Peyer's patch (tissue), 4 donors: ENCODE measurements around the gene IGIP. TPM values are rescaled to one million over a fixed set of nuclear protein-coding genes. Genes with fewer than 3 reads are reported as not detected.

Experiments used
- DNase-seq, 3 donors: peaks; one replicate each; pipeline ENCODE4 v3.0.0-alpha.2; 2017 to 2019
- H3K27ac ChIP-seq, 4 donors: fragments of 200-600 bp; sonication (generic); one replicate each; pipeline ENCODE4 v1.5.1; 2016 to 2019
- H3K27me3 ChIP-seq, 2 donors: fragments of 200-600 bp; sonication (generic); one replicate each; pipeline ENCODE4 v1.5.1; 2019
- H3K36me3 ChIP-seq, 3 donors: fragments of 200-600 bp; sonication (generic); one replicate each; pipeline ENCODE4 v1.5.1; 2016 to 2019
- H3K4me1 ChIP-seq, 4 donors: fragments of 200-600 bp; sonication (generic); one replicate each; pipeline ENCODE4 v1.5.1; 2016 to 2019
- H3K4me3 ChIP-seq, 4 donors: fragments of 200-600 bp; sonication (generic); 1 replicate in 3 of 4; 2 replicates in 1 of 4; pipeline ENCODE4 v1.5.1; 2016 to 2019; ENCODE audit warnings: mild to moderate bottlenecking in 1 of 4
- H3K9me3 ChIP-seq, 4 donors: fragments of 200-600 bp; sonication (generic); one replicate each; pipeline ENCODE4 v1.5.1; 2016 to 2019; ENCODE audit warnings: mild to moderate bottlenecking in 1 of 4
- POLR2A ChIP-seq, 2 donors: fragments of 450-650 bp; IDR thresholded peaks; one replicate each; pipeline ENCODE4 v1.5.1; 2017; ENCODE audit warnings: antibody characterized with exemption in 2 of 2, mild to moderate bottlenecking in 2 of 2, moderate library complexity in 2 of 2
- total RNA-seq, 4 donors: library from RNA; depleted of rRNA; stranded (reverse); fragments of >200 nt; gene quantifications; one replicate each; pipeline ENCODE4 v1.1.0, GENCODE V29; 2016
- TF ChIP-seq, protein P1 (sequence below), 6 experiments: fragments of 450-650 bp in 4 of 6; fragments of 200-600 bp in 2 of 6; sonication (generic) in 1 of 6; IDR thresholded peaks; one replicate each; pipeline ENCODE4 v1.5.1; 2017 to 2019; ENCODE audit warnings: antibody characterized with exemption in 6 of 6, mild to moderate bottlenecking in 3 of 6, moderate library complexity in 1 of 6

IGIP gene
- total RNA-seq, 4 donors from 2014 or later, result 10.2 to 16.5 (median 12.4) TPM

GRCh38 chr5:140148508-140148907, 22.8 kb downstream of the IGIP start:
- no peaks in the 10 kb centered on the region for H3K36me3 ChIP-seq
- H3K4me1 ChIP-seq, result peaks cover 12 to 20% (median 14%) of the 10 kb centered on the region in 4 donors
- H3K27ac ChIP-seq, result no peak overlapping the region
- H3K9me3 ChIP-seq, result no peaks in the 10 kb centered on the region
- H3K27me3 ChIP-seq, result no peaks in the 10 kb centered on the region
- no peak overlapping the region for H3K4me3 ChIP-seq
- no peak for DNase-seq
- TF ChIP-seq, protein P1, sequence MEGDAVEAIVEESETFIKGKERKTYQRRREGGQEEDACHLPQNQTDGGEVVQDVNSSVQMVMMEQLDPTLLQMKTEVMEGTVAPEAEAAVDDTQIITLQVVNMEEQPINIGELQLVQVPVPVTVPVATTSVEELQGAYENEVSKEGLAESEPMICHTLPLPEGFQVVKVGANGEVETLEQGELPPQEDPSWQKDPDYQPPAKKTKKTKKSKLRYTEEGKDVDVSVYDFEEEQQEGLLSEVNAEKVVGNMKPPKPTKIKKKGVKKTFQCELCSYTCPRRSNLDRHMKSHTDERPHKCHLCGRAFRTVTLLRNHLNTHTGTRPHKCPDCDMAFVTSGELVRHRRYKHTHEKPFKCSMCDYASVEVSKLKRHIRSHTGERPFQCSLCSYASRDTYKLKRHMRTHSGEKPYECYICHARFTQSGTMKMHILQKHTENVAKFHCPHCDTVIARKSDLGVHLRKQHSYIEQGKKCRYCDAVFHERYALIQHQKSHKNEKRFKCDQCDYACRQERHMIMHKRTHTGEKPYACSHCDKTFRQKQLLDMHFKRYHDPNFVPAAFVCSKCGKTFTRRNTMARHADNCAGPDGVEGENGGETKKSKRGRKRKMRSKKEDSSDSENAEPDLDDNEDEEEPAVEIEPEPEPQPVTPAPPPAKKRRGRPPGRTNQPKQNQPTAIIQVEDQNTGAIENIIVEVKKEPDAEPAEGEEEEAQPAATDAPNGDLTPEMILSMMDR (IDR thresholded peaks at IDR 0.05), result no peak
- TF ChIP-seq POLR2A (IDR thresholded peaks at IDR 0.05), result no peak

GRCh38 chr5:140150201-140150600, 24.5 kb downstream of the IGIP start:
- H3K4me3 ChIP-seq, result no peak overlapping the region
- no peak for TF ChIP-seq POLR2A (IDR thresholded peaks at IDR 0.05)
- TF ChIP-seq, protein P1 (IDR thresholded peaks at IDR 0.05), result no peak
- no peak for DNase-seq
- H3K36me3 ChIP-seq, result no peaks in the 10 kb centered on the region
- no peaks in the 10 kb centered on the region for H3K9me3 ChIP-seq
- H3K4me1 ChIP-seq, result peaks cover 6 to 14% (median 11%) of the 10 kb centered on the region in 4 donors
- no peaks in the 10 kb centered on the region for H3K27me3 ChIP-seq
- H3K27ac ChIP-seq, result no peak overlapping the region

GRCh38 chr5:140151144-140152021, 25.6 kb downstream of the IGIP start:
- Histone ChIP-seq H3K4me1 (peaks cover 0 to 3% (median under 1%) of the 10 kb centered on the region in 4 donors), H3K9me3 (no peaks in the 10 kb centered on the region), H3K27me3 (no peaks in the 10 kb centered on the region), H3K4me3 (no peak overlapping the region), H3K36me3 (no peaks in the 10 kb centered on the region), H3K27ac (no peak overlapping the region)
- no peak for TF ChIP-seq POLR2A (IDR thresholded peaks at IDR 0.05)
- TF ChIP-seq, protein P1 (IDR thresholded peaks at IDR 0.05), result no peak
- DNase-seq, result no peak

DNA sequence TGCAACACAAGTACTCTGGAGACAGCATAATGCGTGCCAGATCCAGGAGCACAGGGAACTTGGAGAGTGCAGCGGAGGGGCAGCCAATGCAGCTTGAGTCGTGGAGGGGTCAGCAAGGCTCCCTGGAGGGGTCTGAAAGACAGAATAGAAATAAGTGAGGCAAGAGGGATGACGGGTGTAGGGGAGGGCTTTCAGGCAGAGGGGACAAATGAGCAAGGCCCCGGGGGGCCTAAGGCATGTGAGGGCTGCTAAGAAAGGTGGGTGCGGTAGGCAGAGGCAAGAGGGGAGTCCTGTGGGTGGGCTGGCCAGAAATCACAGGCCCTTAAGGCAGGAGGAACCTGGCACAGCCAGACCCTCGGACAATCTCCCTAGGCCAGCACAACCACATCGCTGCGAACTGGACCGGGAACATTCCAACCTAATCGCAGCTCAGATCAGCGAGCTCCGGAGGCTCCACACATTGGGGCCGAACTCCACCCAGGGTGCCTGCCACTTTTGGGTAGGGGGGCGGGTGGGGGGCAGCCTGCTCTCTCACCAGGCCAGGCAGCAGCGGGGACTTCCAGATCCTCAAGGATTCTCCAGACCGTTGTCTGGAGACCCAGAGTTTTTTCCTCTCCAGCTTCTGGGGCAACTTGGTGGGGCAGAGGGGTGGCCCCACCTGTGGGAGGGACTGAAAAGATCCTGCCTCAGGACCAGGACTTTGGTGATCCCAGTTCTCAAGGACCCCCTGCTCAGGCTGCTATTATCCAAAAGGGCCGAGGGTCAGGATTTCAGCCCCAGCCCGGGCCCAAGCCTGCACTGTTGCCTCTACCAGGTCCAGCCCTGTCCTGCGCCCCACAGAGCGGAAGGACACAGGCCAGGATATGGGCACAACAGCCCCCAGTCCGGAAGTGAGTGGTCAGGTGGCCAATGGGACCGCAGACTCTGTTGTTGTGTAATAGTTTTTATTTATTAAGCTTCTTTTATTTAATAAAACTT, 26.6 kb downstream of the IGIP start:
- Histone ChIP-seq H3K4me3 (no peak overlapping the region), H3K27me3 (no peaks in the 10 kb centered on the region), H3K27ac (no peak overlapping the region), H3K4me1 (peaks cover 0 to 8% (median 0%) of the 10 kb centered on the region in 4 donors), H3K36me3 (no peaks in the 10 kb centered on the region), H3K9me3 (no peaks in the 10 kb centered on the region)
- DNase-seq, result no peak
- no peak for TF ChIP-seq POLR2A (IDR thresholded peaks at IDR 0.05)
- TF ChIP-seq, protein P1 (IDR thresholded peaks at IDR 0.05), result no peak

GRCh38 chr5:140153255-140153654, 27.5 kb downstream of the IGIP start:
- H3K4me3 ChIP-seq, result no peak overlapping the region
- no peaks in the 10 kb centered on the region for H3K27me3 ChIP-seq
- TF ChIP-seq, protein P1 (IDR thresholded peaks at IDR 0.05), result no peak
- no peak for TF ChIP-seq POLR2A (IDR thresholded peaks at IDR 0.05)
- H3K9me3 ChIP-seq, result no peaks in the 10 kb centered on the region
- no peaks in the 10 kb centered on the region for H3K36me3 ChIP-seq
- no peak for DNase-seq
- H3K27ac ChIP-seq, result no peak overlapping the region
- peaks cover 0 to 12% (median 0%) of the 10 kb centered on the region in 4 donors for H3K4me1 ChIP-seq
